IPS-11a (cell line): ENCODE results near the gene TIMM13.
"Not testable (repeated sequence)": the region's sequence is repeated elsewhere in the genome, so short reads cannot be mapped to it uniquely, and the experiment has no call there.

Source experiments
- H3K4me3 ChIP-seq: one replicate; pipeline ENCODE4 v1.5.1; 2013; ENCODE audit warnings: low read depth, low read length, control low read depth

The TIMM13 gene

GRCh38 chr19:2416321-2417097 lies 10.9 kb downstream of the TIMM13 start:
- H3K4me3 ChIP-seq: no peak overlapping the region

- no peak overlapping the region for H3K4me3 ChIP-seq
These were observed 11.4 kb downstream of the TIMM13 start for GRCh38 chr19:2415973-2416319.

GRCh38 chr19:2415281-2415972 lies 12.0 kb downstream of the TIMM13 start:
- H3K4me3 ChIP-seq: no peak overlapping the region

GRCh38 chr19:2413629-2414028 lies 13.8 kb downstream of the TIMM13 start:
- H3K4me3 ChIP-seq: no peak overlapping the region

GRCh38 chr19:2413159-2413558 lies 14.2 kb downstream of the TIMM13 start:
- no peak overlapping the region for H3K4me3 ChIP-seq

GRCh38 chr19:2412449-2412848 lies 14.9 kb downstream of the TIMM13 start:
- H3K4me3 ChIP-seq: no peak overlapping the region

GRCh38 chr19:2411709-2412108 lies 15.7 kb downstream of the TIMM13 start:
- H3K4me3 ChIP-seq: no peak overlapping the region

- H3K4me3 ChIP-seq: no peak overlapping the region
These were observed 17.4 kb downstream of the TIMM13 start for GRCh38 chr19:2410023-2410422.

GRCh38 chr19:2409352-2409912 lies 18.0 kb downstream of the TIMM13 start:
- H3K4me3 ChIP-seq: no peak overlapping the region

GRCh38 chr19:2408247-2408646 lies 19.1 kb downstream of the TIMM13 start:
- no peak overlapping the region for H3K4me3 ChIP-seq

GRCh38 chr19:2399582-2399981 lies 27.8 kb downstream of the TIMM13 start:
- H3K4me3 ChIP-seq: no peak overlapping the region

GRCh38 chr19:2398735-2399305 lies 28.6 kb downstream of the TIMM13 start:
- H3K4me3 ChIP-seq: no peak overlapping the region

GRCh38 chr19:2397173-2397572 lies 30.2 kb downstream of the TIMM13 start:
- not testable (repeated sequence) for H3K4me3 ChIP-seq

- not testable (repeated sequence) for H3K4me3 ChIP-seq
These were observed 32.0 kb downstream of the TIMM13 start for GRCh38 chr19:2395293-2395829.

GRCh38 chr19:2394442-2395292 lies 32.7 kb downstream of the TIMM13 start:
- H3K4me3 ChIP-seq: no peak overlapping the region

GRCh38 chr19:2394054-2394441 lies 33.3 kb downstream of the TIMM13 start:
- no peak overlapping the region for H3K4me3 ChIP-seq

- H3K4me3 ChIP-seq: not testable (repeated sequence)
These were observed 34.5 kb downstream of the TIMM13 start for GRCh38 chr19:2392899-2393298.

GRCh38 chr19:2392366-2392765 lies 35.0 kb downstream of the TIMM13 start:
- no peak overlapping the region for H3K4me3 ChIP-seq

- H3K4me3 ChIP-seq: no peak overlapping the region
These were observed 36.2 kb downstream of the TIMM13 start for GRCh38 chr19:2391118-2391725.

GRCh38 chr19:2389594-2389993 lies 37.8 kb downstream of the TIMM13 start:
- H3K4me3 ChIP-seq: no peak overlapping the region
